Esophagus muscularis mucosa (tissue), 4 donors: ENCODE results near the gene SLCO2A1.

Source experiments
- CTCF ChIP-seq, 3 experiments: fragments of 200-600 bp in 2 of 3; fragments of 450-650 bp in 1 of 3; sonication (generic) in 2 of 3; IDR thresholded peaks; one replicate each; pipeline ENCODE4 v1.5.1; 2017 to 2019; ENCODE audit warnings: antibody characterized with exemption in 3 of 3, mild to moderate bottlenecking in 2 of 3, moderate library complexity in 1 of 3
- EP300 ChIP-seq: sonication (generic); formaldehyde crosslinking; IDR thresholded peaks from one replicate; pipeline ENCODE4 v1.6.1; 2017; ENCODE audit warnings: antibody characterized with exemption
- POLR2A ChIP-seq: fragments of 450-650 bp; IDR thresholded peaks from one replicate; pipeline ENCODE4 v1.6.1; 2017; ENCODE audit warnings: antibody characterized with exemption, moderate library complexity, mild to moderate bottlenecking, low read depth

GRCh38 chr3:133949438-133949837 is 80.3 kb downstream of the SLCO2A1 start:
- TF ChIP-seq CTCF (IDR thresholded peaks at IDR 0.05) (no peak), POLR2A (no peak), EP300 (no peak)
